Measurements from ENCODE around the gene MTHFD2L.

Gene MTHFD2L

GRCh38 chr4:74202062-74202586, 44.2 kb downstream of the MTHFD2L start (continued):
- no peak for TF ChIP-seq ZNF174 (tag by site-specific recombination; IDR thresholded peaks at IDR 0.05)
- no peak for TF ChIP-seq ZNF433 (tag by site-specific recombination; IDR thresholded peaks at IDR 0.05; ENCODE audit: low read depth)
- TF ChIP-seq ZNF211 (tag by site-specific recombination; IDR thresholded peaks at IDR 0.05; ENCODE audit: low read depth) = no peak
- no peak for TF ChIP-seq ZNF416 (tag by site-specific recombination; IDR thresholded peaks at IDR 0.05)
- no peak for TF ChIP-seq ZNF335 (tag by site-specific recombination; conservative IDR thresholded peaks at IDR 0.05)
- TF ChIP-seq ZFP69B (tag by site-specific recombination; IDR thresholded peaks at IDR 0.05) = no peak
- peak; percentile 80 for TF ChIP-seq GFI1B (tag by site-specific recombination; IDR thresholded peaks at IDR 0.05)
- TF ChIP-seq KLF9 (tag by site-specific recombination; IDR thresholded peaks at IDR 0.05; ENCODE audit: low read depth) = no peak
- TF ChIP-seq, protein P1, sequence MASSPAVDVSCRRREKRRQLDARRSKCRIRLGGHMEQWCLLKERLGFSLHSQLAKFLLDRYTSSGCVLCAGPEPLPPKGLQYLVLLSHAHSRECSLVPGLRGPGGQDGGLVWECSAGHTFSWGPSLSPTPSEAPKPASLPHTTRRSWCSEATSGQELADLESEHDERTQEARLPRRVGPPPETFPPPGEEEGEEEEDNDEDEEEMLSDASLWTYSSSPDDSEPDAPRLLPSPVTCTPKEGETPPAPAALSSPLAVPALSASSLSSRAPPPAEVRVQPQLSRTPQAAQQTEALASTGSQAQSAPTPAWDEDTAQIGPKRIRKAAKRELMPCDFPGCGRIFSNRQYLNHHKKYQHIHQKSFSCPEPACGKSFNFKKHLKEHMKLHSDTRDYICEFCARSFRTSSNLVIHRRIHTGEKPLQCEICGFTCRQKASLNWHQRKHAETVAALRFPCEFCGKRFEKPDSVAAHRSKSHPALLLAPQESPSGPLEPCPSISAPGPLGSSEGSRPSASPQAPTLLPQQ (tag by site-specific recombination; IDR thresholded peaks at IDR 0.05) = no peak
- no peak for TF ChIP-seq KLF17 (tag by site-specific recombination; IDR thresholded peaks at IDR 0.05)
- TF ChIP-seq PRDM6 (tag by site-specific recombination; IDR thresholded peaks at IDR 0.05) = peak; percentile 80
- no peak for TF ChIP-seq ZNF658 (tag by site-specific recombination; IDR thresholded peaks at IDR 0.05)
- TF ChIP-seq PRDM1 (tag by site-specific recombination; IDR thresholded peaks at IDR 0.05) = no peak
- no peak for TF ChIP-seq ZSCAN16 (tag by site-specific recombination; IDR thresholded peaks at IDR 0.05)
- peak; percentile 77 for TF ChIP-seq ZXDB (tag by site-specific recombination; IDR thresholded peaks at IDR 0.05)
- TF ChIP-seq FEZF1 (tag by site-specific recombination; IDR thresholded peaks at IDR 0.05) = peak; percentile 91
- no peak for TF ChIP-seq ZNF791 (tag by site-specific recombination; IDR thresholded peaks at IDR 0.05)
- TF ChIP-seq ZNF391 (tag by site-specific recombination; IDR thresholded peaks at IDR 0.05; ENCODE audit: borderline replicate concordance, low read depth) = no peak
- TF ChIP-seq, protein P2, sequence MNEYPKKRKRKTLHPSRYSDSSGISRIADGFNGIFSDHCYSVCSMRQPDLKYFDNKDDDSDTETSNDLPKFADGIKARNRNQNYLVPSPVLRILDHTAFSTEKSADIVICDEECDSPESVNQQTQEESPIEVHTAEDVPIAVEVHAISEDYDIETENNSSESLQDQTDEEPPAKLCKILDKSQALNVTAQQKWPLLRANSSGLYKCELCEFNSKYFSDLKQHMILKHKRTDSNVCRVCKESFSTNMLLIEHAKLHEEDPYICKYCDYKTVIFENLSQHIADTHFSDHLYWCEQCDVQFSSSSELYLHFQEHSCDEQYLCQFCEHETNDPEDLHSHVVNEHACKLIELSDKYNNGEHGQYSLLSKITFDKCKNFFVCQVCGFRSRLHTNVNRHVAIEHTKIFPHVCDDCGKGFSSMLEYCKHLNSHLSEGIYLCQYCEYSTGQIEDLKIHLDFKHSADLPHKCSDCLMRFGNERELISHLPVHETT (tag by site-specific recombination; IDR thresholded peaks at IDR 0.05) = no peak
- TF ChIP-seq, protein P3, sequence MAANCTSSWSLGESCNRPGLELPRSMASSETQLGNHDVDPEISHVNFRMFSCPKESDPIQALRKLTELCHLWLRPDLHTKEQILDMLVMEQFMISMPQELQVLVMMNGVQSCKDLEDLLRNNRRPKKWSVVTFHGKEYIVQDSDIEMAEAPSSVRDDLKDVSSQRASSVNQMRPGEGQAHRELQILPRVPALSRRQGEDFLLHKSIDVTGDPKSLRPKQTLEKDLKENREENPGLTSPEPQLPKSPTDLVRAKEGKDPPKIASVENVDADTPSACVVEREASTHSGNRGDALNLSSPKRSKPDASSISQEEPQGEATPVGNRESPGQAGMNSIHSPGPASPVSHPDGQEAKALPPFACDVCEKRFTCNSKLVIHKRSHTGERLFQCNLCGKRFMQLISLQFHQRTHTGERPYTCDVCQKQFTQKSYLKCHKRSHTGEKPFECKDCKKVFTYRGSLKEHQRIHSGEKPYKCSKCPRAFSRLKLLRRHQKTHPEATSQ (tag by site-specific recombination; IDR thresholded peaks at IDR 0.05) = no peak
- TF ChIP-seq ZNF133 (tag by site-specific recombination; IDR thresholded peaks at IDR 0.05) = no peak
- TF ChIP-seq ZNF660 (tag by site-specific recombination; IDR thresholded peaks at IDR 0.05) = no peak
- no peak for TF ChIP-seq ZNF404 (tag by site-specific recombination; IDR thresholded peaks at IDR 0.05)
- TF ChIP-seq ZNF146 (tag by site-specific recombination; IDR thresholded peaks at IDR 0.05) = 0 out of 2 replicates have a peak, but pooled peaks have one; percentile 22
- TF ChIP-seq, protein P4, sequence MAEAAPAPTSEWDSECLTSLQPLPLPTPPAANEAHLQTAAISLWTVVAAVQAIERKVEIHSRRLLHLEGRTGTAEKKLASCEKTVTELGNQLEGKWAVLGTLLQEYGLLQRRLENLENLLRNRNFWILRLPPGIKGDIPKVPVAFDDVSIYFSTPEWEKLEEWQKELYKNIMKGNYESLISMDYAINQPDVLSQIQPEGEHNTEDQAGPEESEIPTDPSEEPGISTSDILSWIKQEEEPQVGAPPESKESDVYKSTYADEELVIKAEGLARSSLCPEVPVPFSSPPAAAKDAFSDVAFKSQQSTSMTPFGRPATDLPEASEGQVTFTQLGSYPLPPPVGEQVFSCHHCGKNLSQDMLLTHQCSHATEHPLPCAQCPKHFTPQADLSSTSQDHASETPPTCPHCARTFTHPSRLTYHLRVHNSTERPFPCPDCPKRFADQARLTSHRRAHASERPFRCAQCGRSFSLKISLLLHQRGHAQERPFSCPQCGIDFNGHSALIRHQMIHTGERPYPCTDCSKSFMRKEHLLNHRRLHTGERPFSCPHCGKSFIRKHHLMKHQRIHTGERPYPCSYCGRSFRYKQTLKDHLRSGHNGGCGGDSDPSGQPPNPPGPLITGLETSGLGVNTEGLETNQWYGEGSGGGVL (tag by site-specific recombination; IDR thresholded peaks at IDR 0.05) = no peak
- TF ChIP-seq, protein P5, sequence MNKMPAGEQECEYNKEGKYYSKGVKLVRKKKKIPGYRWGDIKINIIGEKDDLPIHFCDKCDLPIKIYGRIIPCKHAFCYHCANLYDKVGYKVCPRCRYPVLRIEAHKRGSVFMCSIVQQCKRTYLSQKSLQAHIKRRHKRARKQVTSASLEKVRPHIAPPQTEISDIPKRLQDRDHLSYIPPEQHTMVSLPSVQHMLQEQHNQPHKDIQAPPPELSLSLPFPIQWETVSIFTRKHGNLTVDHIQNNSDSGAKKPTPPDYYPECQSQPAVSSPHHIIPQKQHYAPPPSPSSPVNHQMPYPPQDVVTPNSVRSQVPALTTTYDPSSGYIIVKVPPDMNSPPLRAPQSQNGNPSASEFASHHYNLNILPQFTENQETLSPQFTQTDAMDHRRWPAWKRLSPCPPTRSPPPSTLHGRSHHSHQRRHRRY (tag by site-specific recombination; IDR thresholded peaks at IDR 0.05) = no peak
- no peak for TF ChIP-seq ZSCAN23 (tag by site-specific recombination; IDR thresholded peaks at IDR 0.05)
- TF ChIP-seq KLF10 (tag by site-specific recombination; IDR thresholded peaks at IDR 0.05) = peak; percentile 52
- TF ChIP-seq, protein P6, sequence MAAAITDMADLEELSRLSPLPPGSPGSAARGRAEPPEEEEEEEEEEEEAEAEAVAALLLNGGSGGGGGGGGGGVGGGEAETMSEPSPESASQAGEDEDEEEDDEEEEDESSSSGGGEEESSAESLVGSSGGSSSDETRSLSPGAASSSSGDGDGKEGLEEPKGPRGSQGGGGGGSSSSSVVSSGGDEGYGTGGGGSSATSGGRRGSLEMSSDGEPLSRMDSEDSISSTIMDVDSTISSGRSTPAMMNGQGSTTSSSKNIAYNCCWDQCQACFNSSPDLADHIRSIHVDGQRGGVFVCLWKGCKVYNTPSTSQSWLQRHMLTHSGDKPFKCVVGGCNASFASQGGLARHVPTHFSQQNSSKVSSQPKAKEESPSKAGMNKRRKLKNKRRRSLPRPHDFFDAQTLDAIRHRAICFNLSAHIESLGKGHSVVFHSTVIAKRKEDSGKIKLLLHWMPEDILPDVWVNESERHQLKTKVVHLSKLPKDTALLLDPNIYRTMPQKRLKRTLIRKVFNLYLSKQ (tag by site-specific recombination; IDR thresholded peaks at IDR 0.05; ENCODE audit: borderline replicate concordance) = no peak
- no peak for TF ChIP-seq ZNF768 (tag by site-specific recombination; IDR thresholded peaks at IDR 0.05)
